ENCODE results near the gene PCDH9. TPM values are rescaled to one million over a fixed set of nuclear protein-coding genes. Genes with fewer than 3 reads are reported as not detected.

The PCDH9 gene
- total RNA-seq, 1 experiment from 2014 or later, result 10.1 TPM

GRCh38 chr13:66440938-66441337, 789.2 kb downstream of the PCDH9 start:
- ChIA-PET POLR2A (no interaction called here), CTCF (interaction anchor here (0.7 kb wide), 2 partner anchors 57 to 1841 kb away, joined by 3 read pairs; no protein-coding TSS in a partner anchor)
- no TSS peak for BruUV-seq (replicated peaks)
- intact Hi-C loops (cut with micrococcal nuclease), result no loop called here
- no peak for DNase-seq (ENCODE audit: unreplicated experiment)
- H3K4me3 Mint-ChIP-seq (ENCODE audit: unreplicated experiment), result no peak overlapping the region
- H3K4me1 Mint-ChIP-seq (ENCODE audit: insufficient read depth, unreplicated experiment), result no peaks in the 10 kb centered on the region
- no peaks in the 10 kb centered on the region for H3K9me3 Mint-ChIP-seq (ENCODE audit: unreplicated experiment)
- TF ChIP-seq CTCF (IDR thresholded peaks at IDR 0.05; ENCODE audit: unreplicated experiment), result no peak
- no peaks in the 10 kb centered on the region for H3K36me3 Mint-ChIP-seq (ENCODE audit: insufficient read depth, unreplicated experiment)
- no peak overlapping the region for H3K27ac Mint-ChIP-seq (ENCODE audit: low read depth, unreplicated experiment)
- H3K27me3 Mint-ChIP-seq (ENCODE audit: insufficient read depth, unreplicated experiment), result no peaks in the 10 kb centered on the region

DNA sequence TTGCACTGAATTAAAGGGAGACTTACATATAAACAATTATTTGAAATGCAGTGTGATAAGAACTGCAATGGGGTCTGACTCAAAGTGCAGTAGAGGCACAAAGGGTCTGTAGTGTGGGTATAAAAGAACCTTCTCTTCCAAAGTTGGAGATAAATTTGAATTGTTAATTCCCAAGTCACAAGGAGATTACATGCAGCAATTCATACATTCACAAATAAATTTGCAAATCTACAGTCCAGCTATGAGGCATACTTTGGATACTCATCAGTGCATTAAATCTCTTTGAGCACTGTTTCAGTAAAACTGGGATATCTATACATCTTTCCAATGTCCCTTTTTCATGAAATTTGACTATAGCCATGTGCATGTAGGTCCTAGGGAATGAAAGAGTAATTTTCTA, 799.4 kb downstream of the PCDH9 start:
- no peaks in the 10 kb centered on the region for H3K9me3 Mint-ChIP-seq (ENCODE audit: unreplicated experiment)
- ChIA-PET CTCF (no interaction called here), POLR2A (interaction anchor here (0.7 kb wide), 1 partner anchor 13 kb away, joined by 4 read pairs; no protein-coding TSS in a partner anchor)
- H3K27ac Mint-ChIP-seq (ENCODE audit: low read depth, unreplicated experiment), result no peak overlapping the region
- no peak overlapping the region for H3K4me3 Mint-ChIP-seq (ENCODE audit: unreplicated experiment)
- intact Hi-C loops (cut with micrococcal nuclease), result no loop called here
- H3K4me1 Mint-ChIP-seq (ENCODE audit: insufficient read depth, unreplicated experiment), result peaks cover 9% of the 10 kb centered on the region
- DNase-seq (ENCODE audit: unreplicated experiment), result no peak
- TF ChIP-seq CTCF (IDR thresholded peaks at IDR 0.05; ENCODE audit: unreplicated experiment), result no peak
- BruUV-seq (replicated peaks), result no TSS peak
- H3K27me3 Mint-ChIP-seq (ENCODE audit: insufficient read depth, unreplicated experiment), result no peaks in the 10 kb centered on the region
- H3K36me3 Mint-ChIP-seq (ENCODE audit: insufficient read depth, unreplicated experiment), result no peaks in the 10 kb centered on the region

GRCh38 chr13:66430269-66430668, 799.9 kb downstream of the PCDH9 start:
- ChIA-PET CTCF (interaction anchor here (0.5 kb wide), 1 partner anchor 19 kb away, joined by 4 read pairs; no protein-coding TSS in a partner anchor), POLR2A (interaction anchor here (0.7 to 1.3 kb wide), 2 partner anchors 32 to 33 kb away, joined by 3 to 4 read pairs; no protein-coding TSS in a partner anchor)
- no peaks in the 10 kb centered on the region for H3K27me3 Mint-ChIP-seq (ENCODE audit: insufficient read depth, unreplicated experiment)
- no TSS peak for BruUV-seq (replicated peaks)
- no peak overlapping the region for H3K4me3 Mint-ChIP-seq (ENCODE audit: unreplicated experiment)
- no peak for TF ChIP-seq CTCF (IDR thresholded peaks at IDR 0.05; ENCODE audit: unreplicated experiment)
- H3K27ac Mint-ChIP-seq (ENCODE audit: low read depth, unreplicated experiment), result no peak overlapping the region
- DNase-seq (ENCODE audit: unreplicated experiment), result no peak
- H3K36me3 Mint-ChIP-seq (ENCODE audit: insufficient read depth, unreplicated experiment), result no peaks in the 10 kb centered on the region
- intact Hi-C loops (cut with micrococcal nuclease), result no loop called here
- H3K4me1 Mint-ChIP-seq (ENCODE audit: insufficient read depth, unreplicated experiment), result peaks cover 13% of the 10 kb centered on the region
- no peaks in the 10 kb centered on the region for H3K9me3 Mint-ChIP-seq (ENCODE audit: unreplicated experiment)

- Mint-ChIP-seq H3K36me3 (ENCODE audit: insufficient read depth, unreplicated experiment) (no peaks in the 10 kb centered on the region), H3K27ac (ENCODE audit: low read depth, unreplicated experiment) (no peak overlapping the region), H3K27me3 (ENCODE audit: insufficient read depth, unreplicated experiment) (no peaks in the 10 kb centered on the region), H3K4me1 (ENCODE audit: insufficient read depth, unreplicated experiment) (peaks cover 24% of the 10 kb centered on the region), H3K4me3 (ENCODE audit: unreplicated experiment) (no peak overlapping the region), H3K9me3 (ENCODE audit: unreplicated experiment) (no peaks in the 10 kb centered on the region)
- ChIA-PET POLR2A (interaction anchor here (0.7 to 1.3 kb wide), 2 partner anchors 15 to 32 kb away, joined by 3 read pairs; no protein-coding TSS in a partner anchor), CTCF (no interaction called here)
- intact Hi-C loops (cut with micrococcal nuclease), result no loop called here
- no peak for DNase-seq (ENCODE audit: unreplicated experiment)
- no peak for TF ChIP-seq CTCF (IDR thresholded peaks at IDR 0.05; ENCODE audit: unreplicated experiment)
- no TSS peak for BruUV-seq (replicated peaks)
Measured at GRCh38 chr13:66429156-66429555, 801.0 kb downstream of the PCDH9 start.

Measured in MCF 10A (cell line).